ENCODE measurements around the gene CATSPERE. TPM values are rescaled to one million over a fixed set of nuclear protein-coding genes. Genes with fewer than 3 reads are reported as not detected.

The CATSPERE gene
- total and polyA plus RNA-seq, 9 of the 15 experiments (the other 6 are each of a cell fraction or from before 2014, with no cell fraction given) = 0.06 to 0.16 (median 0.09) TPM; not detected in 3

GRCh38 chr1:244466724-244467123 is 5.7 kb downstream of the CATSPERE start:
- ATAC-seq (no peak), DNase-seq (ENCODE audit: extremely low read depth in 1 of 4, low spot score in 3 of 4) (no peak), FAIRE-seq (no peak)
- no peak overlapping the region for H3K27ac ChIP-seq (ENCODE audit: extremely low read depth, low read depth, low read length)
- H3K9me1 ChIP-seq (ENCODE audit: control insufficient read depth, insufficient read depth, low read length) = no peaks in the 10 kb centered on the region
- ChIA-PET POLR2A (no interaction called here), CTCF (ENCODE audit: low intra/inter-chr PET ratio) (no interaction called here)
- no peak overlapping the region for H2AFZ ChIP-seq (ENCODE audit: low read depth, low read length)
- H4K20me1 ChIP-seq (replicated peaks; ENCODE audit: control insufficient read depth, insufficient read depth, low read length) = no peaks in the 10 kb centered on the region
- WGBS (ENCODE audit: insufficient coverage, low coverage, missing lambda C conversion rate) = 6% methylated on average over 2 of the region's 2 CpGs
- H3K79me2 ChIP-seq (ENCODE audit: control insufficient read depth, insufficient read depth, low read length) = no peaks in the 10 kb centered on the region
- no peak overlapping the region for H3K9ac ChIP-seq (ENCODE audit: insufficient read depth in 1 of 2, low read depth in 2 of 2, low read length in 2 of 2)
- no peaks in the 10 kb centered on the region for H3K36me3 ChIP-seq (ENCODE audit: control insufficient read depth, insufficient read depth, low read length)
- no peak overlapping the region for H3K4me3 ChIP-seq
- no peaks in the 10 kb centered on the region for H3K4me1 ChIP-seq (replicated peaks in 1 of 2; ENCODE audit: control insufficient read depth in 2 of 2, insufficient read depth in 2 of 2, low read length in 2 of 2)
- no peaks in the 10 kb centered on the region for H3K9me3 ChIP-seq (replicated peaks; ENCODE audit: control insufficient read depth, insufficient read depth, low read depth, low read length)
- no peak overlapping the region for H3K4me2 ChIP-seq (ENCODE audit: insufficient read depth, low read length)
- no peaks in the 10 kb centered on the region for H3K27me3 ChIP-seq (ENCODE audit: control insufficient read depth in 2 of 2, insufficient read depth in 2 of 2, low read length in 2 of 2)
- TF ChIP-seq SPI1 (IDR thresholded peaks at IDR 0.05; ENCODE audit: borderline replicate concordance, low read depth, low read length) (peak; percentile 73; the same call in 1 of the 2 replicates), E4F1 (CRISPR knock-in tag; IDR thresholded peaks at IDR 0.05; ENCODE audit: borderline replicate concordance) (no peak), HNRNPUL1 (IDR thresholded peaks at IDR 0.05; ENCODE audit: low read length) (no peak)
- BruUV-seq (replicated peaks) = no TSS peak
- intact Hi-C loops (cut with micrococcal nuclease) (no loop called here), in situ Hi-C loops (cut with MboI) (no loop called here)
